ENCODE data around the gene HGF. TPM values are rescaled to one million over a fixed set of nuclear protein-coding genes. Genes with fewer than 3 reads are reported as not detected.
A peak's percentile ranks its signal among the peaks of the same experiment; 100 is the strongest.

Gene HGF
- total RNA-seq, 1 donor from 2014 or later: 0.15 TPM

DNA sequence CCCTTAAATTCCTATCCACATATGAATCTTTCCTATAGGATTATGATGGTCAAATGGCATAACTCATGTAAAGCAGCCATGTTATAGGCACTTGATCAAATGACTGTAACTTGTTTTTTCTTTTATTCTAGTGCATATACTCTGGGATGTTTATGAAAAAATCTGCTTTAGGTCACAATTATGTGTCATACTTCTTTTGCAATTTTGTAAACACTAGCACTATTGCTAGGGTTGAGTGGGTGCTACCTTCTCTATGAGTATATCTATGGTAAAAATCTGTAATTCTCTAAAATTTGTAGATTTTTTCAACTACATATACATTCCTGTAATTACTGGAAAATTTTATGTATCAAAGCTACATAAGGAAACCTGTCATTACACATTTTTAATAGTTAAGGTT is 50.0 kb downstream of the HGF start:
- DNase-seq (ENCODE audit: low read depth): no peak

DNA sequence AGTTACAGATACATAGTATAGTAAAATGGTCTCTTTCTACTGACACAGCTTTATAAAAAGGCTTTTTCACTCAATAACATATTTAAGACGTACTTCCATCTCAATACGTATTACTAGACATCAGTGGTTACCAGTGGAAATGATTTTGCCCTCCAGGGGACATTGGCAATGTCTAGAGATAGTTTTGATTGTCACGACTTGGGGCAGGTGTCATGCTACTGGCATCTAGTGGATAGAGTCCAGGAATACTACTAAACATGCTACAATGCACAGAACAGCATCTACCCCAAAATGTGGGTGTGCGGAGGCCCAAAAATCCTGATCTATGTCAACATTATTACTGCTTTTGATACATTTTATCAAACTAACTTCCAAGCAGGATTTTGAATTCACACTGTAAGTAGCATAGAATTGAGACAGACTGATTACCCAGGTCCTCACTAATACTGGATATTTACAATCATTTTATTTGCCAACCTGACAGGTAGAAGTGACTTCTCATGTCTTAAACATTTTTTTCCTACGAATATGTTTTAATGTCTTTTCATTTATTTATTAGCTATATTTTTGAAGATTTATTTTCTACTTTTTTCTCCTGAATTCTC is 53.8 kb downstream of the HGF start:
- DNase-seq (ENCODE audit: low read depth): peak; percentile 57

DNA sequence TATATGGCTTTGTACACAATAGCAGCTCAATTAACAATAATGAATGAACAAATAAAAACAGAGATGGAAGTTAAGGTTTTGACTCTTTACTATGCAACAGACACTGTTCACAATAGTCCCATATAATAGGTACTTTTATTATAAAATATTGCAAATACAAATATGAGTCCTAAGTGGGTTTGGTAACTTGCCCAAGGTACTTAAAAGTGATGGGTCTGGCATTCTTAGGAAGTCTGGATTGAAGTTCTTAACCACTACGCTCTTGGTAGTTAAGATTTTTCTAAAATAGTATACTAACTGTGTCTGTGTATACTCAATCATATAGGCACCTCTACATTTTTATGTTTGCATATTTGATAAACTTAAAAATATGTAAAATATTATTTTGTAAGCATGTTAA is 55.5 kb downstream of the HGF start:
- no peak for DNase-seq (ENCODE audit: low read depth)

DNA sequence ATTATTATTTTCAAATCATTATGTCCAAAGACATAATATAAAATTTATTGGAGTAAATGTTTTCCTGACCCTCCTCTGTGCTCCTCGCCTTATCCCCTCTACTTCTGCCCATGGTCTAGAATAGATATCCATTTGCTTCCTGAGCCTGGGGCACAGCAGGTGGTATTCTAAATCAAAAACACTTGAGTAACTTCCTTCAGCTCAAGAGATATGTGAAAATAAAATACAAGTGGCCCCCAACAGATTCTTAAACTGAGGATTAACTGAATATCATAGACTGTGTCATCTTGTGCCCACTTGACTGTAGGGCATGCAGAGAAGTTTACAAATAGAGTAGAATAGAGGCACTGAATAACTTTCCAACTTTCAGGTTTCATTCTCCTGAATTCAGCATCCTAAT is 59.1 kb downstream of the HGF start:
- DNase-seq (ENCODE audit: low read depth): no peak

DNA sequence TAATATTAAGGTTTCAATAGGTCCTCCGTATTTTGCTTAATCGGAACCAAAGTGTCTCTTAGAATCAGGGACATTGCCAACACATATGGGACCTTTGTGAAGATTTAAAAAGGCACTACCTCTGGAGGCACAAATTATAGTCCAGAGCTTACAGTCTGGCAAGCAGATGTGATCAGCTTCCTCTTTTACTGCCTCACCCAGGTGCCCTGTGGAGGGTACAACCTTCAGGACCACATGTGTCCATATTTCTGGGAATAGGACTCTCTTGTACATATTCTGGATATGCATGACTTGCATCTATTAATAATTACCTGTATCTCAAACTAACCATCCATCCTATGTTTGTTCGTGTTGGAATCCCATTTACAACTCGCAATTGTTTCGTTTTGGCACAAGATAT is 60.0 kb downstream of the HGF start:
- DNase-seq (ENCODE audit: low read depth): no peak

DNA sequence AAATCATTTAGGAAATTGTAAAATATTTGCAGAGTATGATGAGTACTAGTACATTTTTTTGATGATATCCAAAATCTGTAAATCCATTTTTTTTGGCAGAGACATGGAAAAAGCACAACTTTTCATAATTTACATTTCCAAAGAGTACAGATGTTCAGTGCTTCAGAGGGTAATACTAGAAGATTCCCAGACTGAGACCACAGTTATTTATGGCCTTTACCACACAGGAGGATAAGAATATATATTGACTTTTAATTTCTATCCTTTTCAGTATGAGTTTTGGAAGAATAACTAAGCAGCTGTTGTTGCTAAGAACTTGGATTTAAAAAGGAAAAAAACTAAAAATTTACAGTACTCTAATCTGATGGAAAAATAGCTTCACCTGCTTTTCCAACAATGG is 61.9 kb downstream of the HGF start:
- DNase-seq (ENCODE audit: low read depth): no peak

DNA sequence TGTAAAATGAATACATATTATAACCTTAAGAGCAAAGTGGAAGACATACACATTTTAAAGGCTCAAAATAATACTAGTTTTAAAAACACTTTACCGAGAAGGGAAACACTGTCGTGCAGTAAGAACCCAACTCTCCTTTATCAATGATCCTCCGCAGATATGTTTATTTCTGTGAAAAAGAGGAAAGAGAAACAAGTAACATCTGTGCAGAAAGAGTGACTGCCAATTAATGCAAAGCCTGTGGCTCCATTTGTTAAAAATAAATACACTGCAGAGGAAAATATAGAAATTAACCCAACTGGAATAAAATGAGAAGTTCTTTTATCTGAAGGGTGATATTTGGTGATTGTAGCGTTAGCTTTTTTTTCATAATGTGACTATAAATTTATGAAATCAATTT is 62.7 kb downstream of the HGF start:
- DNase-seq (ENCODE audit: low read depth): no peak

DNA sequence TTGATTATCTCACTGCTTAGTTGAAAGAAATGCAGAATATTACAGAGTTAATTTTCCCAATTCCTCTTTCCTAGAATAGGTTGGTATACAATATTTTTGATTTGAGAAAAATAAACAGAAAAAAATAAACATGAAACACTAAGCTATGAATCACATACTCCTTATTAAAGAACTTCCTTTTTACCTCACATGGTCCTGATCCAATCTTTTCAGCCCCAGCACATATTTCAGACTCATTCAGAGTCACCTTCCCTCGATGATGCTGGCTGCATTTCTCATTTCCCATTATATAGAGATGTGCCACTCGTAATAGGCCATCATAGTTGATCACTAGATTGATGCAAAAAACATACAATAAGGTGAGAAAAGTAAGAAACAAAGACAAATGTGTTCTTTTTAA is 64.6 kb downstream of the HGF start:
- DNase-seq (ENCODE audit: low read depth): no peak

DNA sequence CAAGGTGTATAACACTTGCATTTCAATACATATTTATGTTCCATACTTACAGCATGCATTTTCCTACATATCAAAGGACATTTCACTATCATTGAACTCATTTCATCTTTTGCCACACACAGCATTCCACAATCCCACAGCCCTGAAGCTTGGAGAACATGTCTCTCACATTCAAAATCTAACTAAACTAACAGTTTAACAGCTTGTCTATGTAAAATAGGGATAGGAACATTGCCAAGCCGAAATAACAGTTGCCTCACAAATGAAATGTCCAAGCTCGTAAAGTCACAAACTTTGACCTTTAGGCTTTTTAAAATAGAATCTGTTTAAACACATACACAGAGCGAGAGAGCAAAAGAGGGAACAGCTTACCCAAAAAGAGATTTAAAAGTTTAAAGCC is 65.3 kb downstream of the HGF start:
- no peak for DNase-seq (ENCODE audit: low read depth)

DNA sequence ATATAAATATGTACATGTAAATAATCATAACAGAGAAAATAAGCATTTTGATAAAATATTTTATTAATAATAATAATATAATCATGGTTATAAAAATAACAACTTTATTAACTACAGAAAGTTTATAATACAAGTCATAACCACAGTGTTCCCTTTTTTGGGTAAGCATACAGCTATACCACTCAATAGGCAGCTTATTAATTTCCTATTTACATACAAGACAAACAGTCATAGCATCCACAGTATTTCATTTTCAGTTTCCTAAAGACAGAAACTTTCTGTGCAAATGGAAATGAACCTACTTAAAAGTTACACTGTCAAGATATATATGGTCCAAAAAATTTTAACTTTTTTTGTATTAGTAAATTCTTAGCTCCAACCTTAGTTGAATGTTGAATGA is 70.9 kb downstream of the HGF start:
- no peak for DNase-seq (ENCODE audit: low read depth)

DNA sequence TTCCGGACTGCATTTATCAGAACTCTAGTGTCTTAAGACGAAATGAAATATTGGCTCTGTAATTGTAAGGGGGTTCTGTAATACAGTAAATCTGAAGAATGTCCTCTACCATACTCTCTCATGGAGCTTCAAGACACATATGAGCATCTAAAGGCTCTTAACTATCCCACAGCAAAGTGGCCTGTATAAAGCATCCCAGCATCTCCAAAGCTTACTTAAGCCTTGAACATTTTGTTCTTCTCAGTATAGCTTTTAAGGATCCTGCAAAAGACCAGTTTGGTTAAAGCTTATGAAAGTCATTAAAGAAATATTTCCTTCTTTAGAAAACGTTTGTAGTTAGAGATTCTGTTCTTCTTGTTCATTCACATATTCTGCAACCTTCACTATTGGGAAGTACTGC is 75.1 kb downstream of the HGF start:
- no peak for DNase-seq (ENCODE audit: low read depth)

DNA sequence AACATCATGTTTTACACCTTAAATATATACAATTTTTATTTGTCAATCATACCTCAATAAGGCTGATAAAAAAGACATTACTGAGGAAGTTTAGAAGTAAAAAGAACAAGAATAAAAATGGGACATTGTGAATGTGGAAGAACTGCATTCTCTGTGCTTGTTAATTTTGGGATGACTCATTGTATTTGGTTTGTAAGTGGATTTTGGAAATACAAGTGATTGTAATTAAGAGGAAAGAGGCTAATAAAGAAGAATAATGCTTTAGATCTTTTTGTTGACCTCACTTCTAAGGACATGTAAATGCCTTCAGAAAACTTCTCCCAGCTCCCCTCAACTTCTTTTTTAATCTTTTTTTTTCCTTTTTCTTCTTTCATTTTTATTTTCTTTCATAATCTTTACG is 76.0 kb downstream of the HGF start:
- no peak for DNase-seq (ENCODE audit: low read depth)

DNA sequence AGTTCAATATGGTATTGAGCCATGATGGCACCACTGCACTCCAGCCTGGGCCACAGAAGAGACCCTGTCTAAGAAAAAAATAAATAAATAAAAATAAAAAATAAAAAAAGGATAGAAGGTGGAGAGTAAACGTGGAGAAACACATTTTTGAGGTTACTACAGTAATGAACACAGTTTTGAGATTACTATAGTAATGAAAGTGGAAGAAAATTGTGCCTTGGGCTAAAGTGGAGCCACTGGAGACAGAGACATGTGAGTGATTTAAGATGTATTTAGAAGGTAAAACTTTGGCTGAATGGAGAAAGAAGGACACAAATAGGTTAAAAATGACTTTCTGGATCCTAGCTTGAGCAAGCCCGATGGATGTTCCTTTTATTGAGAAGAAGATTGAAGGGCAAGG is 76.8 kb downstream of the HGF start:
- no peak for DNase-seq (ENCODE audit: low read depth)

DNA sequence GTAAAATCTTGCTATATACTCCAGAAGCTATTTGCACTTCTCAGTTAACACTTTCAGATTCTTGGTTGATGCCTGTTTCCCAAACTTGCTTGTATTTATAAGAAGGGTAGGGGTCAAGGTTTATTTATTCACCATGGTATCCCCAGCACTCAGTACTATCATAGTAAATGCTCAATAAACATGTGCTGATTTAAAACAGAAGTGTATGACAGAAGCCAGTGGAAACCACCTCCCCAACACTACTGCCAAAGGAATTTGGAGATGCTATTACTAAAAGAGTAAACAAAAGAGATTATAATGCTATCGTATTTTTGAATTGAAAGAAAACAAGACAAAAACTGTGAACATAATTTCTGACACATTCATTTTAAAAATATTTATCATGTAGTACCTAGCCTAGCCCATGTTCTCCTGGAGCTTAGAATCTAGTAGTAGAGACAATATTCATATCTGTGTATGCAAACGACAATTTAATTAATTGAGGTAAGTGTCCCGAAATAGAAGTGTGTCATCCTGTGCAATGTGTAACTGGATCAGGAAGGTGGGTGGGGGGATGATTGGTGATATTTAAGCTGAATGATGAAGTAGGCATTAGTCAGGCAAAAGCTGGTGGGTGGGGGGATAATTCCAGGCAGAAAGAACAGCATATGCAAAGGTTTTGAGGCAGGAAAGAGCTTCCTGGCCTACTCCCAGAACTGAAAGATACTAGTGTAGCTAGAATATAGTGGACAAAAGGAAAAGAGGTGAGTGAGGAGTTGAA is 77.5 kb downstream of the HGF start:
- DNase-seq (ENCODE audit: low read depth): no peak

DNA sequence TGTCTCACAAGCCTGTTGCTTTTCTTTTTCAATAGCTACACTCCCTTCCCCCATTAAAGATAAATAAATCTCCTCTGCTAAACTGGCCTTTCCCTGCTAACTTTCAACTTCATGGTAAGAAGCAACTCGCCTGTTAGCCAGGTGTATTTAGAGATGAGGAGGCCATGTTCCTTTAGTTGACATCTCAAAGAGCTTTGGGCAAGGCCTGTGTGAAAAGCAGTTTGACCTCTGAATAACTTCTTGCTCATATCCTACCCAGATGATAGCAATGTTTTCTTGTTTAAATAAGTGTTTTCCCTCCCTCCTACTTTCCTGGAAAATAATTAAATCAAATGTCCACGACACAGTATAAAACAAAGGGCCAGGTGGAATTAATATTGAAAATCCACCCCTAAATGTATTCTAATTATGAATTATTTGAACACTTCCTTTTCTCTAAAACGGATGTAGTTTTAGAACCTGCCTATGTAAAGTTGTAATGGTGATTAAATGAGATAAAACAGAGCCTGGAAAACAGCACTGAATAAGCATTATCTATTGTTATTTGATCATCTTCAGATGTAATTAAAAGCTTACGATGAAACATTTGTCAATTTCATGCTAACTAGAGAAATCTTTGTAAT is 78.5 kb downstream of the HGF start:
- DNase-seq (ENCODE audit: low read depth): no peak

DNA sequence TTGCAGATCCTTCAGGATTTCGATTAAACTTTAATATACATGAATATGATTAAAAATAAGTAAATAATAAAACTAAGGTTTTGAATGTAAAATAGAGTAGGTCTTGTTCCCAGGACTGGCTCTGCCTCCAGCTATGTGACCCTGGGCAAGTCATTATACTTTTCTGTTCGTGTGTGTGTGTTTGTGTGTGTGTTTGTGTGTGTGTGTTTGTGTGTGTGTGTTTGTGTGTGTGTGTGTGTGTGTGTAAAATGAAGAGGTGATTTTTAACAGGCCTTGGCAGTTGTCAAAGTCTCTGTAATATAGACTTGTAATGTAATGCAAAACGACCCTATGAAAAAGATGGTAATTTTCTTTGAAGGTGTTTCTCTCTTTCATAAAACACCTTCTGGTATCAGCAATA is 79.2 kb downstream of the HGF start:
- DNase-seq (ENCODE audit: low read depth): no peak

DNA sequence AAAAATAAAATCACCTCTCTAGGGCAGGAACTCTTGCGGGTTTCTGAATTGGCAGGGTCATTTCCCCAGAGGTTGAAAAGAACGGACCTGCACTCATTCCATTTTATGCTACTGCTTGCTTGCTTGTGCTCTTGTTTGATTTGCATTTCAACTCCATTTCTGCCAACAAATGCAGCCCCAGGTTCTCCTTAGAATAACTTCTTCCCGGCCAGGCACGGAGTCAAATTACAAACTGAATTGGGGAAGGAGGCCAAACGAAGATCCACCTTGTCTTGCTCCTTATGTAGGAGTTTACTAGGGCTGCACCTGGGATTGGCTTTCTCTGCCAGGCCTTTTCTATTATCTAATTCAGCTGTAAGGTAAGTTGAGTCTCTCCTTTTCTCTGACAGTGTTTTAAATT is 79.6 kb downstream of the HGF start:
- peak; percentile 32 for DNase-seq (ENCODE audit: low read depth)

DNA sequence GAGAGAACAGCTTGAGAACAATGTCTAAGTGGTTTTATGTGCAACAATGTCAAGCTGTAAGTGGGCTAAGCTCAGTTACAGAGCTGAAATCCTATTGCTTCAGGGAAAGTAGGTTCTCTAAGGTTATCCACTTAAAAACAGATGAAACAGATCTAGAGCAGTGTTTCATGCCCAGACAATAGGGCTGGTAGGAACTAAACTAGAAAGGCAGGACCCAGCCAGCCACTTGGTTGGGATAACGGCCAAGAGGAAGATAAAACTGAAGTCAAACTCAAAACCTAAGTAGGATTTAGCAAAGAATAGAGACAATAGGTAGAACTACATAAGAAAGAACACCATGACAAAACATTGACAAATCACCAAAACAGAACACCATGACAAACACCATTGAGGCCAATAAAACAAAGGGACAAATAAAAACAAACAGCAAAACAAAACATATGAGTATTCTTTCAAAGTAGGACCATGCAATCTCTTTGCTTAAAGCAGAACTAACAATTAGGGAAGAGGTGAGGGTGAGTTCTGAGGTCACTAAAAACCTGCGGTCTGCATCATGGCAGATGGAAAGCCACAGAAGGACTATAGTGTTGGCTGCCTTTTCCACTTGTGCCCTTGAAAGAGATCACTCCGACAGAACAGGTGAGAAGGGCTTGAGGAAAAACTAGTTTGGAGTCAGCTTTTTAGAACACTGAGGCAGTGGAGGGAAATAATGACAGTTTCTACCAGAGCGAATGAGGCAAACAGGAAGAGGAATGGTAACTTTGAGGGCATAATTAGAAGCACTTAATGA is 81.0 kb downstream of the HGF start:
- DNase-seq (ENCODE audit: low read depth): no peak

DNA sequence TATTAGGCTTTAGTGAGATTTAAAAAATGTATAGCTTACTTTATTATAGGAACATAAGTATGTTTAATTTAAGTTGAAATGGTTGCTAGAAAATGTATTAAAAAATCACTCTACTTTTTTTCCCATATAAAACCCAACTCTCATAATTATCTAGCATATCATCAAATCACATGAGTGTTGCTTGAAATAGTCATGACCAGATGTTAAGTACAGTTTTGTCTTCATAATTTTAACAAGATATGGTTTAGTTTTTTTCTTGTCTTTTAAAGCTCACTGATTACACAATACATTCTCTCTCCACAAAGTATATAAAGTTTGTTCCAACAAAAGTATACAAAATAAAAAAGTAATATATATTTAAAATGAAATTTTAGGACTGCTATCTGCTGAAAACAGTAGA is 82.8 kb downstream of the HGF start:
- no peak for DNase-seq (ENCODE audit: low read depth)

DNA sequence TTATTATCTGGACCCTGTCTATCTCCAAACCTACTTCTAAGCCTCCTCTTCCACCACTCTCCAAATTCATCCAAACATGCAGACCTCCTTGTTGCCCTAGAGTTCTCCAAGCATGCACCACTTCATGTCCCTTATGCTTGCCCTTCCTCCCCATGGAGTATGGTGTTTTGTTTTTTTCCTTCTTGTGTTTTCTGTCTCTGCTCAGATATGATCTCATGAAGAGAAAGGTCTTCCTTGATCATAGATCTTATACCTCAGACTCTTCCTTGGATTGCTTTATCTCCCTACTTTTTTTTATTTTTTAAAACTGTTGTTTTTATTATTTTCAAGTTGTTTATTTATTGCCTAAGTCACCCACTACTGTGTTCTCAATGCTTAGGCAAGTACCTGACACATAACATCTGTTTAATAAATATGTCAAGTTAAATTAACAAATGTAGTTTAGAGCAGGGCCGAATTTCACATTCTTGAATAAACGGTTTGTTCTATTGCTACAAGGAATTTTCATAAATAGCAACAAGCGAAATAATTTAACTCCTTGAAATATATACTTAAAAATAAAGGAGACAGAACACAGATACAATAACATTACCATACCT is 84.5 kb downstream of the HGF start:
- DNase-seq (ENCODE audit: low read depth): no peak

DNA sequence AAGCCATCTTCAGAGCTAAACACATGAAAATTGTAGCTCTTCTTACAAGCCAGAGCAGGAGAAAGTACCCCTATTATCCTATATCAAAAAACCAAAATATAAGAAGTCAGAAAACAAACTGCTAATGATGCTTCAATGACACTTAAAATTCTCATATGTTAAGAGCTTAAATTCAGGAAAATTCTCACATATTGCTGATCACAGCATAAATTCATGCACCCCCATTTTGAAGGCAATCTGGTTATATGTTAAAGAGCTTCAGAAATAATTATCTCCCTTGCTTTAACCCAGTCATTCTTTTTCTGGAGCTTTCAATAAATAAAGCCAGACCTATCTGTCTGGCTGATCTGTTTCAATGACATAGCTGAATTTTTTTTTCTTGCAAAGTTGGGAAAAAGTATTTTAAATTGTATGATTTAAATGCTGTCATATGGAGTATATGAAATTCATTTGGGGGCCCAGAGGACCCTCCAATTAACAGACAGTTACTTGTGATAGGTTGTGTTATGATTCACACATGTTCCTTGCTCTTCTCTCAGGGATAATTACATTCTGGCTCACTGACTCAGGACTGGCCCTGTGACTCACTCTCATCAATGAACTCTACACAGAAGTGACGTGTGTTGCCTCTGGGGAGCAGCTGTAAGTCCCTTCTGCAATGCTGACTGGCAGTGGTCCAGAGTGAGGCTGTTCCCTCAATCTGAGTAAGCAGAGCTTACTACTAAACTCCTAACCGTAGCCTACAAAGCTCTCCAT is 85.2 kb downstream of the HGF start:
- peak; percentile 100 for DNase-seq (ENCODE audit: low read depth)

DNA sequence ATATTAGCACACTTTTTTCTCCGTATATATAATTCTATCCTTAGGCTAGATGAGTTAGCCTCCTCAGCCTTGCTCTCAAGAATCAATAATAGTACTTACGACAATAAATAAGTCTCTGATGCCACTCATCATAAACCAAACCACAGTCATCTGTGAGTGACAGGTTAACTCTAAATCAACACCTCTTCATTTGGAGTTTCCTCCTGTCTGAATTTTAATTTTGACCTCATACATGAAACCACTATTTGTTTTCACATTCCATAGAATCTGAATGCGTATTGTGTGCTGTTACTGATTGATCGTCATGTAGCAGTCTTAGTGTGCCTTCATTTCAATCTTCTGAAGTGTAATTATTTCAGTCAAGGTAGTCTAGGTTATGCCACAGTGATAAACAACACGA is 85.8 kb downstream of the HGF start:
- DNase-seq (ENCODE audit: low read depth): peak; percentile 33
